Panc1 (cell line): ENCODE measurements around the gene APOC3.

Source experiments
- POLR2AphosphoS5 ChIP-seq: IDR thresholded peaks from 2 replicates; pipeline ENCODE4 v1.6.1; 2012; ENCODE audit warnings: mild to moderate bottlenecking, low read depth, low read length, moderate library complexity
- REST ChIP-seq, 2 experiments: IDR thresholded peaks; 2 replicates each; pipeline ENCODE4 v1.6.1; 2011 to 2012; ENCODE audit warnings: low read depth in 2 of 2, control low read depth in 1 of 2, low read length in 1 of 2, mild to moderate bottlenecking in 1 of 2, moderate library complexity in 1 of 2; ENCODE audit not compliant: insufficient read depth in 1 of 2
- SIN3A ChIP-seq: IDR thresholded peaks from 2 replicates; pipeline ENCODE4 v1.6.1; 2012; ENCODE audit warnings: low read depth, mild to moderate bottlenecking, low read length, moderate library complexity, borderline replicate concordance; ENCODE audit not compliant: insufficient read depth
- TF ChIP-seq, protein P1 (sequence below): fragments of 450-650 bp; IDR thresholded peaks from 2 replicates; pipeline ENCODE4 v1.5.1; 2017; ENCODE audit warnings: mild to moderate bottlenecking

DNA sequence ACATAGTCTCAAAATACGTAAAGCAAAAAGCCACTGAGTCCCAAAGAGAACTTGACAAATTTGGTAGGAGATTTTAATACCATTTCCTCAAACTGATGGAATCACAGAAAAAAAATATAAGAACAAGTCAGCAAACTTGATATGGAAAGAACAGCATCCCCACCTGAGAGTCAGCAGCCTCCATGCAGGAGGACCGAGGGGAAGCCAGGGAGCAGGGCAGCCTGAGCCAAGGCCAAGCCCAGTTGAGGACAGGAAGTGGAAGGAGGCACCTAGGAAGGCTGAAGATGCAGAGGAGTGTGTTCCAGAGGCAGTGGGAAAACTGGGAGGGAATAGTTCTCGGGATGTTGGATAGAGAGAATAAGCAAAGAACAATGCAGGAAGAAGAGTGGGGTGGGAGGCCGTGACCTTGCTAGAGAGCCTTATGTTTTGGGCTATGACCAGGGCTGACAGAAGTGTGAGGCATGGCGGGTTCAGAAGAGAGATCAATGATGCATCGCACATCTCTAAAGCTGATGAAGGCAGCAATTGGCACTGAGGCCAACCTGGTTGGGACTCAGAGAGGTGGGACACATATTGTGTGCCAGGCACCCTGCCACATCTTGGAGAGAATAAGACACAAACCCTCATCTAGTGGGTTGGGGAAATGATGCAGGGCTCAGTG lies 22.0 kb upstream of the APOC3 start:
- TF ChIP-seq POLR2AphosphoS5 (no peak), REST (IDR thresholded peaks at IDR 0.05; ENCODE audit: insufficient read depth in 1 of 2, low read depth in 2 of 2, low read length in 1 of 2) (no peak), SIN3A (no peak)
- TF ChIP-seq, protein P1, sequence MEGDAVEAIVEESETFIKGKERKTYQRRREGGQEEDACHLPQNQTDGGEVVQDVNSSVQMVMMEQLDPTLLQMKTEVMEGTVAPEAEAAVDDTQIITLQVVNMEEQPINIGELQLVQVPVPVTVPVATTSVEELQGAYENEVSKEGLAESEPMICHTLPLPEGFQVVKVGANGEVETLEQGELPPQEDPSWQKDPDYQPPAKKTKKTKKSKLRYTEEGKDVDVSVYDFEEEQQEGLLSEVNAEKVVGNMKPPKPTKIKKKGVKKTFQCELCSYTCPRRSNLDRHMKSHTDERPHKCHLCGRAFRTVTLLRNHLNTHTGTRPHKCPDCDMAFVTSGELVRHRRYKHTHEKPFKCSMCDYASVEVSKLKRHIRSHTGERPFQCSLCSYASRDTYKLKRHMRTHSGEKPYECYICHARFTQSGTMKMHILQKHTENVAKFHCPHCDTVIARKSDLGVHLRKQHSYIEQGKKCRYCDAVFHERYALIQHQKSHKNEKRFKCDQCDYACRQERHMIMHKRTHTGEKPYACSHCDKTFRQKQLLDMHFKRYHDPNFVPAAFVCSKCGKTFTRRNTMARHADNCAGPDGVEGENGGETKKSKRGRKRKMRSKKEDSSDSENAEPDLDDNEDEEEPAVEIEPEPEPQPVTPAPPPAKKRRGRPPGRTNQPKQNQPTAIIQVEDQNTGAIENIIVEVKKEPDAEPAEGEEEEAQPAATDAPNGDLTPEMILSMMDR: no peak
